ENCODE results near the gene TP63.

TP63 gene

DNA sequence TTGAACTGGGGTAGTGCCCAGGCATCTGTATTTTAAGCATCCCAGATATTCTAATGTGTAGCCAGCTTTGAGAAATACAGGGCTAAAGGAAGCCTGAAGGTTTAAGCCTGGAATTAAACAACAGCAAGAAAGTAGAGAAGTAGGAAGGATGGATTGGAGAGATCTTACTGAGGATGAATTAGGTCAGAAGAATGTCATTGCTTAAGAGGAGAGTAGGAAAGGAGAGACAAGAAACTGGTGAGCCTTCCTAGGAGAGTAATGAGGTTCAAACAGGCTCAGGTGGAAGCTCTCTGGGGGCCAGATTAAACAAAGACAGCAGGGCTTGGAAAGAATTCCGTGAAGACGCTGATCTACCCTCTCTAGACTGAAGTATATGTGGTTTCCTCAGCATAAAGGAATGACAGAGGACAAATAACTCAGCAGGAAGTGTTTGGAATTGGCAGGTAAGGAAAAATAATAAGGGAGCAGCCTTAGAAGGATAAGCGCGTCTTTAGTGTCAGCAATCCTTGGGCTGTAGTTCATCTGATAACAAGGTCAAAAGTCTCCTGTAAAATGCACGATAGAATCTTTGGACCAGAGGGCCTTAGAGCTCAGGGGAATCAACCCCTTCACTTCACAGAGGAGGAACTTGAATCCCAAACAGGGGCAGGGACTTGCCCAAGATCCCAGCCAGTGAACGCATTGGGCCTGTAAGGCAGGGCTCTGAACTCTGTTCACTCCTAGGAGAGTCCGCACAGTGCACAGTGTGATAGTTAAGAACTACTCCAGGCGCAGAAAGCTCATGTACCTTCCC is 90.9 kb downstream of the TP63 start:
- no peak overlapping the region for H3K4me3 ChIP-seq (ENCODE audit: low read depth, low read length)
- DNase-seq (ENCODE audit: low read depth): no peak
- TF ChIP-seq, protein P1, sequence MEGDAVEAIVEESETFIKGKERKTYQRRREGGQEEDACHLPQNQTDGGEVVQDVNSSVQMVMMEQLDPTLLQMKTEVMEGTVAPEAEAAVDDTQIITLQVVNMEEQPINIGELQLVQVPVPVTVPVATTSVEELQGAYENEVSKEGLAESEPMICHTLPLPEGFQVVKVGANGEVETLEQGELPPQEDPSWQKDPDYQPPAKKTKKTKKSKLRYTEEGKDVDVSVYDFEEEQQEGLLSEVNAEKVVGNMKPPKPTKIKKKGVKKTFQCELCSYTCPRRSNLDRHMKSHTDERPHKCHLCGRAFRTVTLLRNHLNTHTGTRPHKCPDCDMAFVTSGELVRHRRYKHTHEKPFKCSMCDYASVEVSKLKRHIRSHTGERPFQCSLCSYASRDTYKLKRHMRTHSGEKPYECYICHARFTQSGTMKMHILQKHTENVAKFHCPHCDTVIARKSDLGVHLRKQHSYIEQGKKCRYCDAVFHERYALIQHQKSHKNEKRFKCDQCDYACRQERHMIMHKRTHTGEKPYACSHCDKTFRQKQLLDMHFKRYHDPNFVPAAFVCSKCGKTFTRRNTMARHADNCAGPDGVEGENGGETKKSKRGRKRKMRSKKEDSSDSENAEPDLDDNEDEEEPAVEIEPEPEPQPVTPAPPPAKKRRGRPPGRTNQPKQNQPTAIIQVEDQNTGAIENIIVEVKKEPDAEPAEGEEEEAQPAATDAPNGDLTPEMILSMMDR (IDR thresholded peaks at IDR 0.05; ENCODE audit: low read depth, low read length): no peak

DNA sequence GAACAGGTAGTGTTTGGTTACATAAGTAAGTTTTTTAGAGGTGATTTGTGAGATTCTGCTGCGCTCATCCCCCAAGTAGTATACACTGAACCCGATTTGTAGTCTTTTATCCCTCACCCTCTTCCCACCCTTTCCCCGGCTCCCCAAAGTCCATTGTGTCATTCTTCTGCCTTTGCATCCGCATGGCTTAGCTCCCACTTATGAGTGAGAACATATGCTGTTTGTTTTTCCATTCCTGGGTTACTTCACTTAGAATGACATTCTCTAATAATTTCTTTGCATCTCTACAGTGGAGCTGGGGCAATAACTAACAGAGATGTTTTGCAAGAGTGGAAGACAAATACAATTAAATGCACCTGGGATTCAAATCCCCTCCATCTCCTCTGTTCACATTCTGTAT is 93.2 kb downstream of the TP63 start:
- TF ChIP-seq, protein P2, sequence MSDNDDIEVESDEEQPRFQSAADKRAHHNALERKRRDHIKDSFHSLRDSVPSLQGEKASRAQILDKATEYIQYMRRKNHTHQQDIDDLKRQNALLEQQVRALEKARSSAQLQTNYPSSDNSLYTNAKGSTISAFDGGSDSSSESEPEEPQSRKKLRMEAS (IDR thresholded peaks at IDR 0.05; ENCODE audit: low read depth, low read length): no peak
- no peak for TF ChIP-seq MYC (IDR thresholded peaks at IDR 0.05; ENCODE audit: low read depth, low read length)
- TF ChIP-seq, protein P1 (IDR thresholded peaks at IDR 0.05; ENCODE audit: low read depth, low read length): no peak
- no peak for TF ChIP-seq POLR2A (IDR thresholded peaks at IDR 0.05; ENCODE audit: extremely low read depth, insufficient read length)
- no peak overlapping the region for H3K4me3 ChIP-seq (ENCODE audit: low read depth, low read length)
- DNase-seq (ENCODE audit: low read depth): no peak

DNA sequence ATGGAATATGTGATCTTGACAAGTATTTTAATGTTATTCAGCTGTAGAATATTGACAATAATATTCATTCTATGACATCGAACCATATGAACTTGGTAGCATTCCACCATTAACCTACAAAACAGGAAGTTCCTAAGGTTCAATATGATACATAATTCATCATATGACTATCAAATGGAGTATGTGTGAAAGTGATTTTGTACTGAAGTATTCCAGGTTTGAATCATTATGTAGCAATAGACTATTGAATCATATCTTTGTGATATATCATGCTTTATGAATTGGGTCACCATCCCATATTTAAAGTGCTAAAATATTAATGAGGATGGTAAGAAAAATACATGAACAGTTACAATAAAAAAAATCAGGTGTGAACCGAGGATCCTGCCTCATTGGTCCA is 95.1 kb downstream of the TP63 start:
- DNase-seq (ENCODE audit: low read depth): no peak
- no peak overlapping the region for H3K4me3 ChIP-seq (ENCODE audit: low read depth, low read length)
- TF ChIP-seq POLR2A (IDR thresholded peaks at IDR 0.05; ENCODE audit: extremely low read depth, insufficient read length): no peak
- TF ChIP-seq, protein P2 (IDR thresholded peaks at IDR 0.05; ENCODE audit: low read depth, low read length): no peak
- TF ChIP-seq MYC (IDR thresholded peaks at IDR 0.05; ENCODE audit: low read depth, low read length): no peak
- TF ChIP-seq, protein P1 (IDR thresholded peaks at IDR 0.05; ENCODE audit: low read depth, low read length): no peak

DNA sequence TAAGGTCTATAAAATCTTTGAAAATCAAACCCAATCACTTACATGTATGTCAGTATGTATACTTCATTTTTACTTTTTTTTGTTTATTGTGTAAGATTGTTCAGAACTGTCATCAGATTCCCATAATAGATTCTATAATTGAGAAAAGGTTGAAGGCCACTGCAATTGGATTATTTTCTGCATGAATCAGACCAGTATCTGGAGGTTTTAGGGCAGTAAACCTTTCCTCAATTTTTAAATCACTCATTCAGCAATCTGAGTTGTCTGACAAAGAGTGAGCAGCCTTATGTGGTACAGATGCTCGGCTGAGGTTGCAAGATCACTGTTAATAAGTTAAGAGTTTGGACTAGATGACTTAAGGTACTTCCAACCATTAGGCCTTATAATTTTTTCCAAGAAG is 96.0 kb downstream of the TP63 start:
- TF ChIP-seq, protein P1 (IDR thresholded peaks at IDR 0.05; ENCODE audit: low read depth, low read length): no peak
- TF ChIP-seq, protein P2 (IDR thresholded peaks at IDR 0.05; ENCODE audit: low read depth, low read length): no peak
- TF ChIP-seq MYC (IDR thresholded peaks at IDR 0.05; ENCODE audit: low read depth, low read length) (no peak), POLR2A (IDR thresholded peaks at IDR 0.05; ENCODE audit: extremely low read depth, insufficient read length) (no peak)
- H3K4me3 ChIP-seq (ENCODE audit: low read depth, low read length): no peak overlapping the region
- DNase-seq (ENCODE audit: low read depth): no peak

DNA sequence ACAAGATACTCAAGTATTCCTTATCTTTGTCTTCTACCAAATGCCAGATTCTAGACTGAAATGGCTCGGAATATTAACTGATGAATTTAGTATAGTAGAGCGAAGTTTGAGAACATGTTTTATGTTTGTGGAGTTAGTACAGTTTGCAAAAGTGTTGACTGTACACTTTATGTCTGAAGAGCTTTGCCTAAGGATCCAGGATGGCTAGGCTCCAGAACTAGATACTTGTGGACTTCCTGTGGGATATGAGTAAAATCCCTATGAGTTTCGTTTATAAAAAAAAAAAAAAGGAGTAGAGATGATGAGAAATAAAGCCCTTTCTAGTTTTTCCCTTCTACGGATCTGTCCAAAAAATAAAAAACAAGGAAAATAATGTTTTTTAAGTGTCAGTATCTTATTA is 96.7 kb downstream of the TP63 start:
- DNase-seq (ENCODE audit: low read depth): no peak
- H3K4me3 ChIP-seq (ENCODE audit: low read depth, low read length): no peak overlapping the region
- TF ChIP-seq POLR2A (IDR thresholded peaks at IDR 0.05; ENCODE audit: extremely low read depth, insufficient read length): no peak
- TF ChIP-seq, protein P2 (IDR thresholded peaks at IDR 0.05; ENCODE audit: low read depth, low read length): no peak
- TF ChIP-seq, protein P1 (IDR thresholded peaks at IDR 0.05; ENCODE audit: low read depth, low read length): no peak

DNA sequence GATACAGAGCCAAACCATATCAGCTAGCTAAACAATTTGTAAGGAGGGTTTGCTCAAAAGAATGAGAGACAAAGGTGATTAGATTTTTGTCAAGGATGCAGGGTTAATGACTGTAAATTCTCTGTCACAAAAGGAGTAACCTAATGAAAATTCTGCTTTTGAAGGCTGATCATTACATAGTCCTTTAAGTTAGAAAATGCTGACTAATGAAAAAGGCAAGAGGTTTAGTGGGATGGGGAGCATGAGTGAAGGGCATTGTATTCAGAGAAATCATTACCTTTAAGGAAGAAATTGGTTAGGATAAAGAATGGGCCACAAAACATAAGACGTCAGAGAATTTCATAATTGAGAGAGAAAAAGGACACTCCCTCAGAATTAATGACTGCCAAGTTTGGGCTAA is 97.7 kb downstream of the TP63 start:
- no peak for DNase-seq (ENCODE audit: low read depth)
- TF ChIP-seq, protein P1 (IDR thresholded peaks at IDR 0.05; ENCODE audit: low read depth, low read length): no peak
- TF ChIP-seq MYC (IDR thresholded peaks at IDR 0.05; ENCODE audit: low read depth, low read length): no peak
- no peak for TF ChIP-seq POLR2A (IDR thresholded peaks at IDR 0.05; ENCODE audit: extremely low read depth, insufficient read length)
- TF ChIP-seq, protein P2 (IDR thresholded peaks at IDR 0.05; ENCODE audit: low read depth, low read length): no peak
- H3K4me3 ChIP-seq (ENCODE audit: low read depth, low read length): no peak overlapping the region
